Measurements from ENCODE around the gene OASL. TPM values are rescaled to one million over a fixed set of nuclear protein-coding genes. Genes with fewer than 3 reads are reported as not detected.
"Not testable (repeated sequence)": the region's sequence is repeated elsewhere in the genome, so short reads cannot be mapped to it uniquely, and the experiment has no call there.

The OASL gene
- total RNA-seq, 1 donor from 2014 or later: 0.19 TPM

GRCh38 chr12:121048442-121048841, 9.4 kb upstream of the OASL start:
- DNase-seq (ENCODE audit: extremely low spot score, unreplicated experiment): no peak
- H3K27ac Mint-ChIP-seq: peak overlapping the region; percentile 50
- H3K4me3 Mint-ChIP-seq: no peak overlapping the region
- H3K9me3 Mint-ChIP-seq: no peaks in the 10 kb centered on the region
- H3K4me1 Mint-ChIP-seq (ENCODE audit: unreplicated experiment): no peaks in the 10 kb centered on the region
- no peaks in the 10 kb centered on the region for H3K36me3 Mint-ChIP-seq
- TF ChIP-seq CTCF (conservative IDR thresholded peaks at IDR 0.05): no peak
- peaks cover 36% of the 10 kb centered on the region for H3K27me3 Mint-ChIP-seq

DNA sequence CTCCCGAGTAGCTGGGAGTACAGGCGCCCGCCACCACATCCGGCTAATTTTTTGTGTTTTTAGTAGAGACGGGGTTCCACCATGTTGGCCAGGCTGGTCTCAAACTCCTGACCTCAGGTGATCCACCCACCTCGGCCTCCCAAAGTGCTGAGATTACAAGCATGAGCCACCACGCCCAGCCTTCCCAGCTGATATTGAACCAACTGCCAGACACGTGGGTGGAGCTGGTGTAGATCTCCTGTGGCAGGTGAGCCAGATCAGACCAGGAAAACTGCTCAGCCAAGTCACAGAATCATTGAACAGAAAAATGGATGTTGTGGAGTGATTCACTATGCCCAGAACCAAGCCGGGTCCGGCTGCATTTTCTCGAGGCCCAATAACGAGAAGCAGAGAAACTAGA, 8.4 kb upstream of the OASL start:
- DNase-seq (ENCODE audit: extremely low spot score, unreplicated experiment); H3K36me3 Mint-ChIP-seq; H3K4me1 Mint-ChIP-seq (ENCODE audit: unreplicated experiment); H3K27ac Mint-ChIP-seq; H3K9me3 Mint-ChIP-seq; H3K4me3 Mint-ChIP-seq: not testable (repeated sequence)
- peaks cover 46% of the 10 kb centered on the region for H3K27me3 Mint-ChIP-seq

GRCh38 chr12:121043067-121043466, 4.0 kb upstream of the OASL start:
- DNase-seq (ENCODE audit: extremely low spot score, unreplicated experiment): no peak
- Mint-ChIP-seq H3K9me3 (no peaks in the 10 kb centered on the region), H3K4me1 (ENCODE audit: unreplicated experiment) (no peaks in the 10 kb centered on the region), H3K36me3 (no peaks in the 10 kb centered on the region), H3K27me3 (peaks cover 55% of the 10 kb centered on the region), H3K4me3 (no peak overlapping the region), H3K27ac (no peak overlapping the region)
- no peak for TF ChIP-seq CTCF (conservative IDR thresholded peaks at IDR 0.05)

- H3K27ac Mint-ChIP-seq: no peak overlapping the region
- peaks cover 25% of the 10 kb centered on the region for H3K27me3 Mint-ChIP-seq
- no peaks in the 10 kb centered on the region for H3K9me3 Mint-ChIP-seq
- no peak for DNase-seq (ENCODE audit: extremely low spot score, unreplicated experiment)
- H3K4me1 Mint-ChIP-seq (ENCODE audit: unreplicated experiment): no peaks in the 10 kb centered on the region
- H3K4me3 Mint-ChIP-seq: no peak overlapping the region
- no peak for TF ChIP-seq CTCF (conservative IDR thresholded peaks at IDR 0.05)
- no peaks in the 10 kb centered on the region for H3K36me3 Mint-ChIP-seq
These were observed 2.2 kb downstream of the OASL start for GRCh38 chr12:121036810-121037326.

DNA sequence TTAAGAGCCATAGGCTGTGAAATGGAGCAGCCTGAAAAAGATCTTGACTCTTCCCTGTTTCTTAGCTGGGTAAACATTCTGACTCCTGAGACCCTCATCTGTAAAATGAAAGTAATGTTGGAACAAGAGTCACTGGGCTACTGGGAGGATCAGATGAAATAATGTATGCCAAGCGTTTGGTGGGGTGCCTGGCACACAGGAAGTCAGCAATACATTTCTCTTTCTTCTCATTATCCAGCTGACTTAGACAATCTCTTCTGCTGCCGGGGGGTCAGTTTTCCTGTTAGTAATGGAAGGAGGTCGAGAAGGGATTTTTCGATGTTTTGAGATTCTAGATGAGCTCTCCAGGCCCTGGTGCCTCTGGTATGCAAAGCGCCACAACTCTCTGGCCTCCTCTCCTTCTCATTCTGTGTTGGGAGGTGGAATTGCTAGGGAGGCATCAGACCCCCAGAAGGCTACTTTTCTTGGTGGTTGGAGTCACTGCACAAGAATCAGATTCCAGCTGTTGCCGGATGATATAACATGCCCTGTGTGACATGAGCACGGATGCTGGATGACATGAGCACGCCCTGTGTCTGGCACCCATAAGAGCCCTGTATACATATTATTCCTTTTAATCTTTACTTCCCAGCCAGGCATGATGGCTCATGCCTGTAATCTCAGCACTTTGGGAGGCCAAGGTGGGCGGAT, 4.3 kb downstream of the OASL start:
- peaks cover 13% of the 10 kb centered on the region for H3K27me3 Mint-ChIP-seq
- no peak for DNase-seq (ENCODE audit: extremely low spot score, unreplicated experiment)
- H3K4me1 Mint-ChIP-seq (ENCODE audit: unreplicated experiment): no peaks in the 10 kb centered on the region
- no peaks in the 10 kb centered on the region for H3K9me3 Mint-ChIP-seq
- no peak overlapping the region for H3K27ac Mint-ChIP-seq
- no peak for TF ChIP-seq CTCF (conservative IDR thresholded peaks at IDR 0.05)
- no peak overlapping the region for H3K4me3 Mint-ChIP-seq
- H3K36me3 Mint-ChIP-seq: no peaks in the 10 kb centered on the region

DNA sequence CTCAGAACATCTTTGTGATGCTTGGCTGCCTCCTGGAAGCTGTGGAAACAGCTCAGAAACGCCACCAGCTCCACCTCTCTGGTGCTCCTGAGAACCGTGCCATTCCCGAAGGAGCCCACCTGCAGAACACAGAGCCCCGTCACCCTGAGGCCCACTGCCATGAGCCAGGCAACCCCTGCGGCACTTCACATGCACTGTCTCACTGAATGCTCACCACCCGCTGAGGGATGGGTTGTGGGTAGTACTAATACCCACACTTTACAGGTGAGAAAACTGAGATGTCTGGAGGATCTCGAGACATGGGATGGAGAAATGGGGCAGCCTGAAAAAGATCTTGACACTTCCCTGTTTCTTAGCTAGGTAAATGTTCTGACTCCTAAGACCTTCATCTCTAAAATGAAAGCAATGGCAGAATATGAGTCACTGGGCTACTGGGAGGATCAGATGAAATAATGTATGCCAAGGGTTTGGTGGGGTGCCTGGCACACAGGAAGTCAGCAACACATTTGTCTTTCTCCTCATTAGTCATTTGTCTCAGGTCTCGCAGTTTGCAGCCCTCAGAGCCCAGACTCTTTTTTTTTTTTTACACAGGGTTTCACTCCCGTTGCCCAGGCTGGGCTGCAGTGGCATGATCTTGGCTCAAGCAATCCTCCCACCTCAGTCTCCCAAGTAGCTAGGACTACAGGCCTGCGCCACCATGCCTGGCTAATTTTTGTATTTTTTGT, 5.3 kb downstream of the OASL start:
- Mint-ChIP-seq H3K36me3 (no peaks in the 10 kb centered on the region), H3K4me1 (ENCODE audit: unreplicated experiment) (no peaks in the 10 kb centered on the region), H3K4me3 (no peak overlapping the region), H3K9me3 (no peaks in the 10 kb centered on the region), H3K27me3 (peaks cover 8% of the 10 kb centered on the region), H3K27ac (peak overlapping the region; percentile 50)
- DNase-seq (ENCODE audit: extremely low spot score, unreplicated experiment): no peak
- TF ChIP-seq CTCF (conservative IDR thresholded peaks at IDR 0.05): no peak

All from type B pancreatic cell (in vitro differentiated cells).